GM12878 (cell line): ENCODE data around the gene PREP. TPM values are rescaled to one million over a fixed set of nuclear protein-coding genes. Genes with fewer than 3 reads are reported as not detected.

ENCODE experiments used
- ATAC-seq: fragments of 200-7000 bp; cut with Tn5 transposase; 3 replicates; pipeline ENCODE4 v1.9.1; 2020; ENCODE audit warnings: mild to moderate bottlenecking, moderate library complexity
- Bru-seq: library from RNA; stranded (reverse); fragments of 400-500 nt; gene quantifications from one replicate; lab custom pipeline; 2021; lab: Mats Ljungman, UMichigan
- BruChase-seq, 2 experiments: library from RNA; stranded (reverse); fragments of 400-500 nt; gene quantifications; one replicate each; lab custom pipeline; 2021; lab: Mats Ljungman, UMichigan
- BruUV-seq: library from RNA; stranded (reverse); fragments of 400-500 nt; replicated peaks from 2 replicates; lab custom pipeline; 2021; lab: Mats Ljungman, UMichigan
- CTCF ChIA-PET: fragments of 300-600 bp; sonication (Branson Sonifier 250); formaldehyde crosslinking; extraction: SDS; loops from one replicate; lab custom pipeline; 2021; ENCODE audit warnings: inconsistent platforms; lab: Yijun Ruan, JAX
- POLR2A ChIA-PET: fragments of 350-600 bp; formaldehyde crosslinking; extraction: SDS; loops from one replicate; lab custom pipeline; 2021; ENCODE audit warnings: inconsistent platforms; lab: Charles Lee
- RAD21 ChIA-PET: fragments of 300-600 bp; sonication (Branson Sonifier 250); formaldehyde crosslinking; loops from one replicate; lab custom pipeline; 2023; ENCODE audit warnings: antibody characterized with exemption; ENCODE audit not compliant: unreplicated experiment; lab: Charles Lee
- SMC1A ChIA-PET: fragments of 300-600 bp; sonication (Branson Sonifier 250); formaldehyde crosslinking; loops from one replicate; lab custom pipeline; 2023; ENCODE audit not compliant: unreplicated experiment, uncharacterized antibody; lab: Charles Lee
- DNase-seq: peaks from one replicate; pipeline ENCODE4 v3.0.0-alpha.2; 2011; ENCODE audit warnings: low read depth, low spot score
- FAIRE-seq: peaks from 3 replicates; lab custom pipeline; 2011; peaks lifted over from hg19 to GRCh38; lab: Jason Lieb, UNC
- H2AFZ ChIP-seq: 2 replicates; pipeline ENCODE4 v1.6.0; 2011; ENCODE audit warnings: low read depth, low read length, control low read depth; ENCODE audit not compliant: control insufficient read depth
- H3K27ac ChIP-seq: 2 replicates; pipeline ENCODE4 v1.5.1; 2011; ENCODE audit warnings: control low read depth; ENCODE audit not compliant: control insufficient read depth, insufficient read depth
- H3K27me3 ChIP-seq, 2 experiments: replicated peaks in 1 of 2; 2 replicates each; pipeline versions ENCODE4 v1.6.0 to v1.6.1; 2011; ENCODE audit warnings: low read length in 1 of 2; ENCODE audit not compliant: control insufficient read depth in 2 of 2, insufficient read depth in 2 of 2
- H3K36me3 ChIP-seq, 2 experiments: 2 replicates each; pipeline ENCODE4 v1.5.1; 2011; ENCODE audit warnings: low read length in 1 of 2; ENCODE audit not compliant: control insufficient read depth in 2 of 2, insufficient read depth in 2 of 2
- H3K4me1 ChIP-seq: 2 replicates; pipeline ENCODE4 v1.6.1; 2011; ENCODE audit warnings: mild to moderate bottlenecking, low read length, moderate library complexity, mixed read lengths; ENCODE audit not compliant: control insufficient read depth, insufficient read depth
- H3K4me2 ChIP-seq: 2 replicates; pipeline ENCODE4 v1.6.0; 2011; ENCODE audit warnings: control low read depth; ENCODE audit not compliant: control insufficient read depth, insufficient read depth
- H3K4me3 ChIP-seq: fragments of 200-600 bp; sonication (generic); 2 replicates; pipeline ENCODE4 v1.5.1; 2016
- H3K79me2 ChIP-seq: 2 replicates; pipeline ENCODE4 v1.6.0; 2011; ENCODE audit warnings: low read length; ENCODE audit not compliant: control insufficient read depth, insufficient read depth
- H3K9ac ChIP-seq: 2 replicates; pipeline ENCODE4 v1.8.0; 2011; ENCODE audit warnings: low read length, control low read depth, mixed read lengths; ENCODE audit not compliant: control insufficient read depth, insufficient read depth
- H3K9me3 ChIP-seq: replicated peaks from 3 replicates; pipeline ENCODE4 v1.5.1; 2011; ENCODE audit warnings: mild to moderate bottlenecking, low read length; ENCODE audit not compliant: control insufficient read depth, insufficient read depth
- H4K20me1 ChIP-seq: 2 replicates; pipeline ENCODE4 v1.6.0; 2011; ENCODE audit not compliant: control insufficient read depth, insufficient read depth
- BHLHE40 ChIP-seq, 2 experiments: fragments of 450-650 bp in 1 of 2; IDR thresholded peaks; 2 replicates each; pipeline ENCODE4 v1.6.1; 2011 to 2017; ENCODE audit warnings: low read depth in 2 of 2, borderline replicate concordance in 1 of 2, improper control_type of control experiment in 1 of 2, low read length in 1 of 2, mild to moderate bottlenecking in 1 of 2
- EED ChIP-seq: sonication (generic); IDR thresholded peaks from 2 replicates; pipeline ENCODE4 v1.6.1; 2016; ENCODE audit warnings: antibody characterized with exemption, low read depth
- ESRRA ChIP-seq: IDR thresholded peaks from 2 replicates; pipeline ENCODE4 v1.6.1; 2012; ENCODE audit warnings: mild to moderate bottlenecking, low read length, improper control_type of control experiment
- GATAD2B ChIP-seq: fragments of 450-650 bp; conservative IDR thresholded peaks from 2 replicates; pipeline ENCODE4 v1.6.1; 2017; ENCODE audit warnings: low read depth, mild to moderate bottlenecking, moderate library complexity
- HDGF ChIP-seq: fragments of 450-650 bp; IDR thresholded peaks from 2 replicates; pipeline ENCODE4 v1.6.1; 2016; ENCODE audit warnings: antibody characterized with exemption
- NFIC ChIP-seq: IDR thresholded peaks from 2 replicates; pipeline ENCODE4 v1.6.1; 2012; ENCODE audit warnings: low read depth, mild to moderate bottlenecking, inconsistent platforms, low read length, moderate library complexity
- NFYB ChIP-seq: IDR thresholded peaks from 2 replicates; pipeline ENCODE4 v1.6.1; 2011; ENCODE audit warnings: low read depth, mild to moderate bottlenecking, low read length, improper control_type of control experiment, moderate library complexity; ENCODE audit not compliant: insufficient read depth
- PML ChIP-seq: IDR thresholded peaks from 2 replicates; pipeline ENCODE4 v1.6.1; 2012; ENCODE audit warnings: low read length, inconsistent platforms
- POLR2AphosphoS5 ChIP-seq: IDR thresholded peaks from 2 replicates; pipeline ENCODE4 v1.6.1; 2011; ENCODE audit warnings: mild to moderate bottlenecking, low read length, inconsistent platforms
- POU2F2 ChIP-seq: IDR thresholded peaks from 3 replicates; pipeline ENCODE4 v1.6.1; 2011; ENCODE audit warnings: low read depth, mild to moderate bottlenecking, low read length, borderline replicate concordance
- SMARCA5 ChIP-seq: fragments of 450-650 bp; IDR thresholded peaks from 2 replicates; pipeline ENCODE4 v1.6.1; 2017; ENCODE audit warnings: mild to moderate bottlenecking
- SUZ12 ChIP-seq: fragments of 200-600 bp; sonication (generic); IDR thresholded peaks from one replicate; pipeline ENCODE4 v1.6.1; 2018; ENCODE audit warnings: antibody characterized with exemption, mild to moderate bottlenecking; ENCODE audit not compliant: unreplicated experiment
- TAF1 ChIP-seq: IDR thresholded peaks from 2 replicates; pipeline ENCODE4 v1.6.1; 2011; ENCODE audit warnings: mild to moderate bottlenecking, low read depth, low read length, borderline replicate concordance
- YY1 ChIP-seq: IDR thresholded peaks from 2 replicates; pipeline ENCODE4 v1.6.1; 2011; ENCODE audit warnings: low read depth, mild to moderate bottlenecking, low read length
- WGBS: methylation state at CpG from one replicate; pipeline ENCODE4 v1.1.6; 2016; ENCODE audit warnings: low lambda C conversion rate; ENCODE audit not compliant: insufficient replicate concordance, insufficient coverage; ENCODE audit errors: missing lambda C conversion rate; 5-methylcytosine and 5-hydroxymethylcytosine counted together
- in situ Hi-C: fragments of 300-500 bp; cut with MboI; formaldehyde crosslinking; loops from 9 replicates; pipeline ENCODE4 v1.14.3; 2018; ENCODE audit warnings: mixed read lengths
- intact Hi-C: fragments of 100-400 bp; cut with micrococcal nuclease; formaldehyde crosslinking; loops from one replicate; pipeline ENCODE4 v1.14.2; 2022; ENCODE audit not compliant: unreplicated experiment
- long read RNA-seq, 2 experiments: library from polyadenylated mRNA; unstranded; transcript quantifications; one replicate each; pipeline ENCODE4 v2.0.0, GENCODE V29; 2019 to 2020
- polyA minus RNA-seq, 3 experiments: library from RNA; depleted of rRNA, polyadenylated mRNA; stranded (reverse); fragments of >200 nt; gene quantifications; 2 replicates each; pipeline ENCODE4 v1.2.3, GENCODE V29; 2011
- polyA plus RNA-seq, 11 experiments: library from polyadenylated mRNA; depleted of rRNA in 4 of 11; unstranded in 6 of 11; stranded (reverse) in 5 of 11; fragments of >200 nt; fragmentation: Nextera tagmentation in 4 of 11; fragmentation: Illumina TruSeq in 1 of 11; extraction: Ambion mirVana in 4 of 11; extraction: Trizol in 1 of 11; gene quantifications; 1 replicate in 1 of 11; 2 replicates in 10 of 11; pipeline versions ENCODE4 v1.2.1 to v1.2.3, GENCODE V29; 2011 to 2016; ENCODE audit warnings: inconsistent platforms in 2 of 11, missing spikeins in 2 of 11, low read depth in 1 of 11
- total RNA-seq, 4 experiments: library from RNA; depleted of rRNA in 3 of 4; stranded (reverse); fragments of >200 nt in 3 of 4; fragmentation: Illumina TruSeq in 1 of 4; extraction: Trizol in 1 of 4; gene quantifications; 2 replicates each; pipeline versions ENCODE4 v1.2.1 to v1.2.3, GENCODE V29; 2013 to 2021
- TF ChIP-seq, protein P1 (sequence below): IDR thresholded peaks from 2 replicates; pipeline ENCODE4 v1.6.1; 2011; ENCODE audit warnings: mild to moderate bottlenecking, low read depth, low read length, moderate library complexity; ENCODE audit not compliant: insufficient replicate concordance
- TF ChIP-seq, protein P2 (sequence below): IDR thresholded peaks from 2 replicates; pipeline ENCODE4 v1.6.1; 2011; ENCODE audit warnings: low read depth, low read length, improper control_type of control experiment, borderline replicate concordance

PREP gene
- total RNA-seq (2013; cell fraction: nucleolus; rRNA removed), result 41.2 and 42.9 TPM in 2 replicates
- total RNA-seq (2014; rRNA removed) (12.0 and 12.4 TPM in 2 replicates), total RNA-seq (2014; rRNA removed; fragmentation: Illumina TruSeq; extraction: Trizol) (14.3 and 14.7 TPM in 2 replicates), total RNA-seq (2021) (24.7 and 26.2 TPM in 2 replicates), polyA plus RNA-seq (2011; rRNA removed) (21.7 and 22.0 TPM in 2 replicates), polyA plus RNA-seq (2014; fragmentation: Illumina TruSeq; extraction: Trizol) (23.8 and 27.8 TPM in 2 replicates), polyA plus RNA-seq (2014; fragmentation: Nextera tagmentation; extraction: Ambion mirVana) (1 to 10 TPM; 6.5 to 9.9 TPM), polyA plus RNA-seq (2014; rRNA removed) (10.2 and 13.3 TPM in 2 replicates), polyA plus RNA-seq (2016; fragmentation: Nextera tagmentation; extraction: Ambion mirVana) (10 to 100 TPM; 27.0 to 33.6 TPM), polyA minus RNA-seq (2011; rRNA and poly(A)+ RNA removed) (29.8 and 34.0 TPM in 2 replicates), Bru-seq, nascent RNA (percentile 70 among the genes with signal in this experiment), BruChase-seq, experiment 1, labeled RNA remaining after a 6-hour chase (percentile 63 among the genes with signal in this experiment), BruChase-seq, experiment 2, labeled RNA remaining after a 2-hour chase (percentile 63 among the genes with signal in this experiment)
- 15.4 TPM for polyA plus RNA-seq (2011; ENCODE audit: low read depth)
- polyA plus RNA-seq (2011; cell fraction: cytosol; rRNA removed), result 16.9 and 24.2 TPM in 2 replicates
- 31.2 and 49.7 TPM in 2 replicates for polyA plus RNA-seq (2011; cell fraction: nucleus; rRNA removed)
- polyA plus RNA-seq (2012), result 16.3 and 22.0 TPM in 2 replicates
- polyA minus RNA-seq (2011; cell fraction: cytosol; rRNA and poly(A)+ RNA removed), result 11.2 and 13.8 TPM in 2 replicates
- polyA minus RNA-seq (2011; cell fraction: nucleus; rRNA and poly(A)+ RNA removed), result 21.2 and 35.5 TPM in 2 replicates
- long read RNA-seq, experiment 1, transcript PREP-201 (15 exons, 2,905 nt), result major isoform, 21 of 41 reads
- long read RNA-seq, experiment 1, partial matches to known transcripts, result 1 of 41 reads
- long read RNA-seq, experiment 1, other reads (novel, unspliced or antisense), result 19 of 41 reads
- long read RNA-seq, experiment 2, transcript PREP-201 (15 exons, 2,905 nt), result major isoform, 9 of 36 reads
- long read RNA-seq, experiment 2, partial matches to known transcripts, result 13 of 36 reads
- long read RNA-seq, experiment 2, other reads (novel, unspliced or antisense), result 14 of 36 reads

DNA sequence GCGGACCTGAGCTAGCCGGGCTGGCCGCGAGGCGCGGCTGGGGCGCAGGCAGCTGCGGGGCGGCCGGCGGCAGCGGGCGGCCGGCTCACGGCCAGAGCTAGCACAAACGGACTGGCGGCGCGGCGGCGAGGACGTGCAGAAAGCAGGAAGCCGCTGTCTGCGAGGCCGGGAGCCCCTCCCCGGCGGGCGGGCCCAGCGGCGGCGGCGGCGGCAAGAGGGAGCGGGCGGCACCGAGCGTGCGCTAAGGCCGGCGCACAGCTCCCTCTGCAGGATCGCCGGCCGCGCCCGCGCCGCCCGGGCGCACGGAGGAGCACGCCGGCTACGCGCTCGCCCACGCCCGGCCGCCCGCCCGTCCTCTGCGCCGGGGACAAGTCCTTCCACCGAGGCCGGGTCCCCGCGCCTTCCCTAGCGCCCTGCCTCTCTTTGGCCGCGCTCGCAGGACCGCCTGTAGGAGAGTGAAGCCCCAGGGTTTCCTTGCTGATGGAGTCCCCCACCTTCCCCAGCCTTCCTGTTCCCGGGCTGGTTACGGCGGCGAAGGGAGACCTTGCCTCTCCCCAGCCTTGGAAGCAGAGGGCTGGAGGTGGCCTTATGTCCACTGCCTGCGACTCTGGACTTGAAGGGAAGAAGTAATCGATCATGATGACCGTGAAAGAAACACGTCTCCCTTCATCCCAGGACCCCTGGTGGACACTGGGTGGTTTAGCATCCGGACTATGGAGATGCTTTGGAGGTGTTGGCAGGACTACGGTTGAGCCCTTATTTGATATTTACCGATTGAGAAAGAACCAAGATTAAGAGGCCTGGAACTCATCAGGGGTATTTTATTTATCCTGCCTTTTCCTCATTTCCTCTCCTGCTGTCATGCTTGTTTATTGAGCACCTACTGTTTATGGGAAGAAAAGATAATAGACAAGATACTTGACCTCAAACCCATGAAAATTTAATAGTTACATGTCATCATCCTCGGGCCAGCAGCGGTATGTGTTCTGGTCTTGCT, at the start of gene PREP:
Gene PREP (minus strand): TSS at position 144 of the 997 bp plus-strand sequence. CDS start 191 bp downstream, outside the sequence.
- H3K9ac ChIP-seq, result peak within 1 kb of the TSS; percentile 78
- H3K4me2 ChIP-seq, result peak within 1 kb of the TSS; percentile 97
- no peaks in the 10 kb centered on the region; a peak in 1 of 4 replicates for H3K27me3 ChIP-seq
- peak; percentile 96 for FAIRE-seq
- H2AFZ ChIP-seq, result peak within 1 kb of the TSS; percentile 100
- H3K4me3 ChIP-seq, result peak within 1 kb of the TSS; percentile 100
- peak; percentile 28 for DNase-seq
- H4K20me1 ChIP-seq, result no peaks in the 10 kb centered on the region
- SMC1A ChIA-PET, result interaction anchor here (2.5 kb wide), 1 partner anchor 315 kb away, joined by 13 read pairs; no protein-coding TSS in a partner anchor
- CTCF ChIA-PET, result interaction anchor here (0.8 to 1.9 kb wide), 10 partner anchors 10 to 589 kb away, joined by 3 to 8 read pairs (median 4); no protein-coding TSS in a partner anchor
- 1% methylated on average over 75 of the region's 84 CpGs for WGBS
- no peaks in the 10 kb centered on the region for H3K9me3 ChIP-seq
- intact Hi-C loops, result loop anchor here (1.0 kb wide), 1 partner anchor 316 kb away; no protein-coding TSS in a partner anchor
- peaks cover 33% of the 10 kb centered on the region for H3K79me2 ChIP-seq
- peaks cover 2% of the 10 kb centered on the region; the same call in 1 of the 2 replicates for H3K4me1 ChIP-seq
- BruUV-seq, result no TSS peak
- peak; percentile 94 for ATAC-seq
- H3K36me3 ChIP-seq, result no peaks in the 10 kb centered on the region
- H3K27ac ChIP-seq, result peak within 1 kb of the TSS; percentile 56
- POLR2A ChIA-PET, result no interaction called here
- in situ Hi-C loops, result no loop called here
- RAD21 ChIA-PET, result interaction anchor here (0.9 to 1.2 kb wide), 5 partner anchors 9 to 326 kb away, joined by 3 to 12 read pairs (median 3); no protein-coding TSS in a partner anchor
- no peak for TF ChIP-seq NFYB
- peak; percentile 89 for TF ChIP-seq GATAD2B
- no peak for TF ChIP-seq EED
- TF ChIP-seq PML, result no peak
- peak; percentile 39; the same call in 1 of the 2 replicates for TF ChIP-seq POLR2AphosphoS5
- peak; percentile 32; the same call in 1 of the 2 replicates for TF ChIP-seq TAF1
- TF ChIP-seq HDGF, result no peak
- no peak for TF ChIP-seq POU2F2
- TF ChIP-seq YY1, result no peak; the same call in none of the 2 replicates
- TF ChIP-seq SMARCA5, result peak; percentile 96
- no peak for TF ChIP-seq NFIC
- no peak for TF ChIP-seq SUZ12
- TF ChIP-seq ESRRA, result no peak
- TF ChIP-seq, protein P1, sequence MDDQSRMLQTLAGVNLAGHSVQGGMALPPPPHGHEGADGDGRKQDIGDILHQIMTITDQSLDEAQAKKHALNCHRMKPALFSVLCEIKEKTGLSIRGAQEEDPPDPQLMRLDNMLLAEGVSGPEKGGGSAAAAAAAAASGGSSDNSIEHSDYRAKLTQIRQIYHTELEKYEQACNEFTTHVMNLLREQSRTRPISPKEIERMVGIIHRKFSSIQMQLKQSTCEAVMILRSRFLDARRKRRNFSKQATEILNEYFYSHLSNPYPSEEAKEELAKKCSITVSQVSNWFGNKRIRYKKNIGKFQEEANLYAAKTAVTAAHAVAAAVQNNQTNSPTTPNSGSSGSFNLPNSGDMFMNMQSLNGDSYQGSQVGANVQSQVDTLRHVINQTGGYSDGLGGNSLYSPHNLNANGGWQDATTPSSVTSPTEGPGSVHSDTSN, result peak; percentile 40
- TF ChIP-seq BHLHE40 (IDR thresholded peaks at IDR 0.05; ENCODE audit: borderline replicate concordance in 1 of 2, low read depth in 2 of 2, low read length in 1 of 2), result peak; percentile 57 to 85; a peak in 3 of 4 replicates
- TF ChIP-seq, protein P2, sequence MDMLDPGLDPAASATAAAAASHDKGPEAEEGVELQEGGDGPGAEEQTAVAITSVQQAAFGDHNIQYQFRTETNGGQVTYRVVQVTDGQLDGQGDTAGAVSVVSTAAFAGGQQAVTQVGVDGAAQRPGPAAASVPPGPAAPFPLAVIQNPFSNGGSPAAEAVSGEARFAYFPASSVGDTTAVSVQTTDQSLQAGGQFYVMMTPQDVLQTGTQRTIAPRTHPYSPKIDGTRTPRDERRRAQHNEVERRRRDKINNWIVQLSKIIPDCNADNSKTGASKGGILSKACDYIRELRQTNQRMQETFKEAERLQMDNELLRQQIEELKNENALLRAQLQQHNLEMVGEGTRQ, result no peak
